Upper lobe of left lung (tissue), 4 donors: ENCODE data around the gene AFAP1L1.

ENCODE experiments used
- CTCF ChIP-seq, 6 experiments: fragments of 450-650 bp in 4 of 6; fragments of 200-600 bp in 2 of 6; sonication (generic) in 2 of 6; IDR thresholded peaks; one replicate each; pipeline ENCODE4 v1.5.1; 2016 to 2019; ENCODE audit warnings: antibody characterized with exemption in 6 of 6
- EP300 ChIP-seq, 4 donors: sonication (generic); formaldehyde crosslinking; IDR thresholded peaks; one replicate each; pipeline ENCODE4 v1.5.1; 2017; ENCODE audit warnings: antibody characterized with exemption in 4 of 4, control low read depth in 2 of 4
- POLR2A ChIP-seq, 4 donors: fragments of 450-650 bp; IDR thresholded peaks; one replicate each; pipeline ENCODE4 v1.5.1; 2016 to 2017; ENCODE audit warnings: antibody characterized with exemption in 4 of 4, mild to moderate bottlenecking in 2 of 4
- POLR2AphosphoS5 ChIP-seq, 2 donors: sonication (generic); formaldehyde crosslinking; IDR thresholded peaks; one replicate each; pipeline ENCODE4 v1.5.1; 2017; ENCODE audit warnings: antibody characterized with exemption in 2 of 2

GRCh38 chr5:149262315-149262714 lies 9.3 kb upstream of the AFAP1L1 start:
- TF ChIP-seq POLR2A (IDR thresholded peaks at IDR 0.05) (no peak), CTCF (IDR thresholded peaks at IDR 0.05) (no peak), EP300 (IDR thresholded peaks at IDR 0.05) (no peak), POLR2AphosphoS5 (IDR thresholded peaks at IDR 0.05) (no peak)
